Activated CD4-positive, CD25-positive, alpha-beta regulatory T cell treated with anti-CD3 and anti-CD28 coated beads, Interleukin-2, amount 50 U/mL, for 72 hours (primary cell): ENCODE measurements around the gene ZNF140.

Experiments used
- DNase-seq: peaks from one replicate; pipeline ENCODE4 v3.0.0; 2021

The ZNF140 gene

DNA sequence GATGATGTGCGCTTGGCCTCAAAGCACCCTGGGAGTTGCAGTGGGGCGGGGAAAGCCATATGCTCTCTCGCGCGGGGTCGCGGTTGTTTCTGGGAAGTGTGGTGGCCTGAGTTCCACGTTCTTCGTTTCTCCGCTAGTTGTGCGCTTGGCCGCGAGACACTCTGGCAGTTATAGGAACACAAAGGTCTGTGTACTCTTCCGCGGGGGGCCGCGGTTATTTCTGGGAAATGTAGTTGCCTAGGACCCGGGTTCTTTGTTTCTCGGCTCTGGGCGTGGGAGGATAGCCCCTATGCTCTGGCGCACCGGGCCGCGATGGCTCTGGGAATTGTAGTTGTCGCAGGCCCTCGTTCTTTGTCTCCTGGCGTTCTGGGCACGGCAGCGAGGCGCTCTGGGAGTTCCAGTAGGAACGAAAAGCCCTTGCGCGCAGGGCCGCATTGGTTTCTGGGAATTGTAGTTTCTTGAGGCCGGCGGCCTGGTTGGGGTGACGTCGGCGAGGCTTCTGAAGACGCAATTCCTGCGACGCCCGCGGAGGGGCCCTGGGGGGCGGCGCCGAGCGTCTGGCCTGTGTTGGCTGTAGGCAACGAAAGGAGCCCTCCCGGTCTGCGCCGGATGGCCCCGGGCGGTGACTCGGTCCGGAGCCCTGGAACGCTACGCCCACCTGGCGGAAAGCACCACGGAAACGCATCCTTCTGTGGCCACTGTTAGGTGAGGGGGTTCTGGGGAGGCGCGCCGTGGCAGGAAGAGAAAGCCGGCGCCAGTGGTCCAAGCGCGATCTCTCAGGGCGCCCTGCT lies at the start of gene ZNF140:
Gene ZNF140 (plus strand): TSS at position 556 of the 791 bp plus-strand sequence. CDS start 398 bp downstream, outside the sequence.
- peak; percentile 88 for DNase-seq

DNA sequence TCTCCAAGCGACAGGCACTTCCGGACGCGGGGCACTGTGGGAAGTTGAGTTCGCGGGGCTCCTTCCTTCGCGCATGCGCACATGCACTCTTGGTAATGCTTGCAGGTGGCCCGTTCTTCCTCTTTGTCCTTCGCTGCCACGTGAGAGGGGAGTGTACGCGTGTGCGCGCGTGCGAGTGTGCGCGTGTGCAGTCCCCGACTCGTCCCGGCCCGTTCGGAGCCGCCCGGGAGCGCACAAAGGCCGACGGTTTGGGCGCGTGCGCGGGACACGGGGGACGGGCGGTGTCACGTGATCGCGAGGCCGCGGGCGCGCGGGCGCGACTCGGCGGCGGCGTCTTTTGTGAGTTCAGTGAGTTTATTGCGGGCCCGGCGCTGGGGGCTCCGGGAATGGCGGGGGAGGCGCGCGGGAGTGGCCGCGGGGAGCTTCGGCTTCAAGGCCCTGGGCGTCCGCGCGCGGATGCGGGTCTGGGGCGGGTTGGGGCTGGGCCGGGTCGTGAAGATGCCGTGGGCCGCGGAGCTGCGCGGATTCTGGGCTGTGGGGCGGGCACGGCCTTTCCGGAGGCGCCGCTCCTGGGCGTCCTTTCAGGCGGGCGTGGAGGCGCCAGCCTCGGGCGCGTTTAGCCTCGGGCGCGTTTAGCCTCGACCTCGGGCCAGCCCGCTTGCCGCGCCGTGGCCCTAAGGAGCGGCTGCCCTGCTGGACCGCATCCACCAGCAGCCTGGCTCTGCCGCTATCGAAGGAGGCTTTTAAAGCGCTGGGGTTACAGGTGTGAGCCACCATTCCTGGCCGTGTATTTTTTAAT lies 43.3 kb upstream of the ZNF140 start, which contains the start of gene ZNF84:
Gene ZNF84 (plus strand): TSS at position 303 of the 799 bp plus-strand sequence. CDS start 3,959 bp downstream, outside the sequence.
- peak; percentile 94 for DNase-seq

DNA sequence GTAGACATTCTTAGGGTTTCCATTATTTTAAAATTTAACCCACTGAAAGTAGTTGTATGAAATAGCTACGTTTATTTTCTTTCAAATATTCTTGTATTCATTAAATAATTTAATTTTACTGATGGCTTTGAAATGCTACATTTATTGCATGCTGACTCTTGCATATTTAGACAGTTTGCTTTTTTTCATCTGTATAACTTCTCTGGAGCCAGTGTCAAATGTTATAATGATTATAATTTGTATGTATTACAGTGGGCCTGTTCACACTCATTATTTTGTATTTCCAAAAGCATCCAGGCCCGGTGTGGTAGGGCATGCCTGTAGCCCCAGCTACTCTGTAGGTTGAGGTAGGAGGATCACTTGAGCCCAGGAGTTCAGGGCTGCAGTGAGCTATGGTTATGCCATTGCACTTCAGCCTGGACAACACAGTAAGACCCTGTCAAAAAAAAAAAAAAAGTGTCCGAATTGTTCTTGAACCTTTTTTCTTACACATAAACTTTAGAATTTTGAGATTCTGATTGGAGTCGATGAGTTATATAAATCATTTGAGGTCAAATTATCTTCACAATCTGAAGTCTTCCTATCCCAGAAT lies 42.5 kb upstream of the ZNF140 start:
- no peak for DNase-seq

DNA sequence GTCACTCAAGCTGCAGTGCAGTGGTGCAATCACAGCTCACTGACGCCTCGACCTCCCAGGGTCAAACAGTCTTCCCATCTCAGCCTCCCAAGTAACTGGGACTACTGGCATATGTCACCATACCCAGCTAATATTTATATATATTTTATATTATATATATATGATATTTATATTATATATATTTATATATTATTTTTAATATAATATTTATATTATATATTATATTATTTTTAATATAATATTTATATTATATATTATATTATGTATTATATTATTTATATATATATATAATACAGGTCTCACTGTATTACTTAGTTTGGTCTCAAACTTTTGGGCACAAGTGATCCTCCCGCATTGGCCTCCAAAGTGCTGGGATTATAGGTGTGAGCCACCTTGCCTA lies 34.0 kb upstream of the ZNF140 start:
- no peak for DNase-seq

DNA sequence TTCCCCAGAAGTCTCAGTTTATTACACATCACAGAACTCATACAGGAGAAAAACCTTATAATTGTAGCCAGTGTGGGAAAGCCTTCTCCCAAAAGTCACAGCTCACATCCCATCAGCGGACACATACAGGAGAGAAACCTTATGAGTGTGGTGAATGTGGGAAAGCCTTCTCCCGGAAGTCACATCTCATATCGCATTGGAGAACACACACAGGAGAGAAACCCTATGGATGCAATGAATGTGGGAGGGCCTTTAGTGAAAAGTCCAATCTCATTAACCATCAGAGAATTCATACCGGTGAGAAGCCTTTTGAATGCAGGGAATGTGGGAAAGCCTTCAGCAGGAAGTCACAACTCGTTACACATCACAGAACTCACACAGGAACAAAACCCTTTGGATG lies 23.3 kb upstream of the ZNF140 start:
- no peak for DNase-seq

DNA sequence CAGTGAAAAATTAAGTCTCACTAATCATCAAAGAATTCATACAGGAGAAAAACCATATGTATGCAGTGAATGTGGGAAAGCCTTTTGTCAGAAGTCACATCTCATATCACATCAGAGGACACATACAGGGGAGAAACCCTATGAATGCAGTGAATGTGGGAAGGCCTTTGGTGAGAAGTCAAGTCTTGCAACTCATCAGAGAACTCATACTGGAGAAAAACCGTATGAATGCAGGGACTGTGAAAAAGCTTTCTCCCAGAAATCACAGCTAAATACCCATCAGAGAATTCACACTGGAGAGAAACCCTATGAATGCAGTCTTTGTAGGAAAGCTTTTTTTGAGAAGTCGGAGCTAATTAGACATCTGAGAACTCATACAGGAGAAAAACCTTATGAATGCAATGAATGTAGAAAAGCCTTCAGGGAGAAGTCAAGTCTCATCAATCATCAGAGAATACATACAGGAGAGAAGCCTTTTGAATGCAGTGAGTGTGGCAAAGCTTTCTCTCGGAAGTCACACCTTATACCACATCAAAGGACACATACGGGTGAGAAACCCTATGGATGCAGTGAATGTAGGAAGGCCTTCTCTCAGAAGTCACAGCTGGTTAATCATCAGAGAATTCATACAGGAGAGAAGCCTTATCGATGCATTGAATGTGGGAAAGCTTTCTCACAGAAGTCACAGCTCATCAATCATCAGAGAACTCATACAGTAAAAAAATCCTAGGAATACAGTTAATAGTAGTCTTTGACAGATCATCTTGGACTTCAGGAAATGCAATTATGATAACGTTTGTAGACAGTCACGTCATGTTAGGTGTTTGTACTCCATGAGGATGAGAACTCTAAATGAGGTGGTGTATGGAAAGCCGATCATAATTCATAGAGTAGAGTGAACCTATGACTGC lies 22.3 kb upstream of the ZNF140 start:
- no peak for DNase-seq

DNA sequence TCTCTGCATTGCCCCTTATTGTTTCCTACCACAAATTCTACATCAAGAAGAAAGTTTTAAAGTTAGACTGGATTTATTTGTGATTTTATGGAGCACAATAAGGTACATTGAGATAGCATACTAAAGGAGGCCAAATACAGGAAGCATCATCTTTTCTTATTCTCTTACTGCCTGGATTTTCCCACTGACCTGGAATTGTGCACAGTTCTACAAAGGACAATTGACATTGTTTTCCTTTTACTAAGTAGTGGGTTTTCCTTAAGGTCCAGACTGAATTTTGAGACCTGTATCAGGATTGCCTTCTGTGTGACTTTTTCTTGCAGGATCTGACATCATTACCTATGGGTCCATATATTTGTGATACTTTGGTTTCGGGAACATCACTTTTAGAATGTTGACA lies 18.8 kb upstream of the ZNF140 start:
- no peak for DNase-seq

DNA sequence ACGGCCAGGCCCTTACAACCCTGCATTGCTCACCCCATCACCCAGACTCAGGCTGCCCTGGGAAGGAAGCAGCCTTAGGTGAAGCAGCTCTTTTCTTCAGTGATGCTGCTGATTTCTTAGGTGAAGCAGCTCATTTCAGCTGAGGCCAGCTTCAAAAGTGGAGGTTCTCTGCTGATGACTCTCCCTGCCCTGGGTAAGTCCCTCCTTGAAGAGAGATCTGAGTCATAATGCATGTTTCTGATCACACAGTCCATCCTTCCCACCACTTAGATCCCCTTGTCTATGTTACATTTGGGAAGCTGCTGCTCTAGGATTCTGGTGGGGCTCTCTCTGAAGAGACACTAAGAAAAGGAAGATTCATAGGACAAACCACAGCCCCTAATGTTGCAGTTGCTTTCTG lies 17.2 kb upstream of the ZNF140 start:
- no peak for DNase-seq

DNA sequence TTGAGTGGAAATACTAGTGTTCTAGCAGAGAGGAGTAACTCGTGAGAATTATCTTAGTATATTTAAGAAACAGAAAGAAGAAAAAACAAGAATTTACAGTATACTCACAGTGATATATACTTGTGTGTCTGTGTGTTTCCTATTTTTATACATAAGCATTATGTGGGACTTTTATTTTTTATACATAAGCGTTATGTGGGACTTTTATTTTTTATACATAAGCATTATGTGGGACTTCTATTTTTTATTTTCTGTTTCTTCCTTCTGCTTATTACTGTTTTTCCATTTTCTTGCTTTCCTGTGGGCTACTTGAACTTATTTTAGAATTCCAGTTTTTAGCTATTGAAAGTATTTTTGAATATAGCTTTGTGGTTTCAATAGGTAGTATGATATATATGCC lies 6.9 kb upstream of the ZNF140 start:
- no peak for DNase-seq

DNA sequence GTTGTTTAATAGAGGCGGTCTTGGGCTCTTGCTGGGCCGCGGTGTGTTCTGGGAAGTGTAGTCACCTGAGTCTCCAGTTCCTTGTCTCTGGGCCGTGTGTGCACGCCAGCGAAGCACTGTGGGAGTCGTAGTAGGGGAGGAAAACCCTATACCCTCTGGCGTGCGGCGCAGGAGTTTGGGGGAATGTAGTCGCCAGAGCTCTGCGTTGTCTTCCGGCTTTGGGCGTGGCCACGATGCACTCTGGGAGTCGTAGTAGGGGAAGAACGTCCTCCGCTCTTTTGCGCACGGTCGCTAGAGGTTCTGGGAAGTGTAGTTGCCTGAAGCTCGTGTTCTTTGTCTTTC lies 726 bp upstream of the ZNF140 start:
- DNase-seq, result peak; percentile 88

DNA sequence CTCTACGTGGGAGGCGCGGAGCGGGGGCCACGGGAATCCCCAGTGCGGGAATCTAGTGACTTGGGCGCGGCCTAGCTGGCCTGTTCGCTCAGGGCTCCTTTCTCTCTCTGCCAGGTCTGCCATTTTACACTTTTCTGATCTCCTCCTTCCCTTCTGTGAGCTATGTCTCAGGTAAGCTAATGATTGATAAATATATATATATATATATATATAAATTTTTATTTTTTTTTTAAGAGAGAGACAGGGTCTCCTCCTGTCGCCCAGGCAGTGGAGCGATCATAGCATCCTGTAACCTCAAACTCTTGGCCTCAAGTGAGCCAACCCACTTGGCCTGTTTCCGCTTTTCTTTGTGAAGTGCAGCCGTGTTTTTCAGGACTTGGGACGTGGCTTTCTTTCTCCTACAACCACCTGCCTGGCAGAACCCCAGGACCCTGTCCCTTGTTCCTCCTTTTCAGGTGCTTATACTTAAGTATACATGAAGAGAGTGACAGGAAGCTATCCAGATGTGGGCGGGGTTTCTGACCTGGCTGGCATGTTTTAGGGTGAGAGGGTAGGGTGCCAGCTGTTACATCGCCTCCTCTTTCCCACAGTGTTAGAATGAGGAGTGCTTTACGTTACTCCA lies 547 bp downstream of the ZNF140 start:
- DNase-seq, result no peak

DNA sequence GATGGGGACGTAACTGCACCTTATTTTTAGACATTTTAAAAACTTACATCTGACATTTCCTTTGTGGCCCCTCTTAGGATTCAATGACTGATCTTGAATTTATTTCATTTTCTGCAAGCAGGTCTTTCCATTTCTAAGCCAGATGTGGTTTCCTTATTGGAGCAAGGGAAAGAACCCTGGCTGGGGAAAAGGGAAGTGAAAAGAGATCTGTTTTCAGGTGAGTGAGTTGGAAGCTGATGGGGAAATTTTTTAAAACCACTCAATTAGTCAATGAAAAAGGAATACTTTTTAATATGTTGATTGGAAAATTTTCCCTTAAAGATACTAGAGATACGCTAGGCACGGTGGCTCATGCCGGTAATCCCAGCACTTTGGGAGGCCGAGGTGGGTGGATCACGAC lies 2.6 kb downstream of the ZNF140 start:
- DNase-seq, result no peak

DNA sequence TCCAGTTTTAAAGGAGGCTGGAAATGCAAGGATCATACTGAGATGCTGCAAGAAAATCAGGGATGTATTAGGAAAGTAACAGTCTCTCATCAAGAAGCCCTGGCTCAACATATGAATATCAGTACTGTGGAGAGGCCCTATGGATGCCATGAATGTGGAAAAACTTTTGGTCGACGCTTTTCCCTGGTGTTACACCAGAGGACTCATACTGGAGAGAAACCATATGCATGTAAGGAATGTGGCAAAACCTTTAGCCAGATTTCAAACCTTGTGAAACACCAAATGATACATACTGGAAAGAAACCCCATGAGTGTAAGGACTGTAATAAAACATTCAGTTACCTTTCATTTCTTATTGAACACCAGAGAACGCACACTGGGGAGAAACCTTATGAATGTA lies 24.9 kb downstream of the ZNF140 start:
- no peak for DNase-seq

DNA sequence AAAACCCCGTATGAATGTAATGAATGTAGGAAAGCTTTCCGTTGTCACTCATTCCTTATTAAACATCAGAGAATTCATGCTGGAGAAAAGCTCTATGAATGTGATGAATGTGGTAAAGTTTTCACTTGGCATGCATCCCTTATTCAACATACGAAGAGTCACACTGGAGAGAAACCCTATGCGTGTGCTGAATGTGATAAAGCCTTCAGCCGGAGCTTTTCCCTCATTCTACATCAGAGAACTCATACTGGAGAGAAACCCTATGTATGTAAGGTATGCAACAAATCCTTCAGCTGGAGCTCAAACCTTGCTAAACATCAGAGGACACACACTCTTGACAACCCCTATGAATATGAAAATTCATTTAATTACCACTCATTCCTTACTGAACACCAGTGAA lies 25.5 kb downstream of the ZNF140 start:
- no peak for DNase-seq

DNA sequence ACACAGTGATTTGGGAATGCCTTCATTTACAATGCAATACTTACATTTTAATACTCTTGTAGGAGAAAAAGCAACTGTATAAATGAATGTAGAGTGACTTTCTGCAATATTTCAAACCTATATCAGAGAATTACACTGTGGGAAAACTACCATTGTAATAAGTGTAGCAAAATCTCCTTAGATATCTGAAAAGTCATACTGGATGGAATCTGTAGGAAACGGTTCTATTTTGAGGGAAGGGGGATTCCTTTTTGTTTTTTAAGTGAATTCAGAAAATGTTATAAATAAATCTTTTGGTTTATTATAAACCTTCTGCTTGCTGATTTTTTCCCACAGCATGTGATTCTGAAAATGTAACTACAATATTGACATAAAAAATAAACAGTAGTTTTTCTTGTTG lies 26.4 kb downstream of the ZNF140 start:
- no peak for DNase-seq

DNA sequence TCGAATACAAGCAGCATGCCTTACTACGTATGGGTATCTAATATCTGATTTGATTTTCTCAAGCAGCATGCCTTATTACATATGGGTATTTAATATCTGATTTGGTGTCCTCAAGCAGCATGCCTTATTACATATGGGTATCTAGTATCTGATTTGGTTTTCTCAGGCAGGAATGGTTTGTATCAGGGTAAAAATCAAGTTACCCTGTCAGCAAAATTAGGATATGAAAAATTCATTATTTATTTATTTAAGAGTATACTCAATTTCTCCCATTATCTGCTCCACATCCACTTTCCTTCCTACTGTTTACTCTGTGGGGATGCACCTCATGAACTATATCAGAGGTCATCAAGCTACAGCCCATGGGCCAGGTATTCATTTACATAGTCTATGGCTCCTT lies 27.4 kb downstream of the ZNF140 start:
- DNase-seq, result no peak

DNA sequence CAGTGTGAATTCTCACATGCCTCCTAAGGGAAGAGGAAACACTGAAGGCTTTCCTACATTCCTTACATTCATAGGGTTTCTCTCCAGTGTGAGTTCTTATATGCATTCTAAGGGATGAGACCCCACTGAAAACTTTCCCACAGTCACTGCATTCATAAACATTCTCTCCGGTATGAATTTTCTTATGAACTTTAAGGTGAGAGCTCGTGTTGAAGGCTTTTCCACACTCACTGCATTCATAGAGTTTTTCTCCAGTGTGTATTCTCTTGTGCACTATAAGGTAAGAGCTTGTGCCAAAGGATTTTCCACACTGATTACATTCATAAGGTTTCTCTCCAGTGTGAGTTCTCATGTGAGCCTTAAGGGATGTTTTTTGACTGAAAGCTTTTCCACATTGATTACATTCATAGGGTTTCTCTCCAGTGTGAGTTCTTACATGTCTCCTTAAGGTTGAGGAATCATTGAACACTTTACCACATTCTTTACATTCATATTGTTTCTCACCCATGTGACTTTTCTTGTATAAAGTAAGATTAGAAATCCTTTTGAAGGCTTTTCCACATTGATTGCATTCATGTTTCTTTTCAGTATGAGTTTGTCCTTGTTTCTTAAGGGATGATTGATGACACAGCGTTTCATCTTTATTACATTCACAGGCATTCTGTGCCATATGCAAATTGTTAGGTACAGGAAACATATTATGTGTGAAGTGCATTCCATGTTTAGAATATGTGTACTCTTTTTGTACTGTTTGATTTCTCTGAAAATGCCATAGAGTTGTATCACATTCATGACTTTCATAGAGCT lies 39.9 kb downstream of the ZNF140 start:
- no peak for DNase-seq

DNA sequence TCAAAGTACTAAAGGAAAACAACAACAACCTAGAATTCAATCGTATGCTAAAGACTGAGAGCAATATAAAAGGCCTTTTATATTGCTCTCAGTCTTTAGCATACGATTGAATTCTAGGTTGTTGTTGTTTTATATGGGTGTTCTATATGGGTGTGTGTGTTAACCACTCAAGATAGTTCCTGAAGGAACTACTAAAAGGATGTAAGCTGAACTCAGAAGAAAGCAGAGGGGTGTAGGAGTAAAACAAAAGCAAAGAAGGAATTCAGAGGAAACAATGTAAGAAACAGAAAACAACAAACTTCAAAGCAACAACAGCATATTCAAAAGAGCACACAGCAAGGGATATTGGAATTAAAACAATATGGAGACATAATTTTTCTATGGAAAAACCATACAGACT lies 44.0 kb downstream of the ZNF140 start:
- no peak for DNase-seq

DNA sequence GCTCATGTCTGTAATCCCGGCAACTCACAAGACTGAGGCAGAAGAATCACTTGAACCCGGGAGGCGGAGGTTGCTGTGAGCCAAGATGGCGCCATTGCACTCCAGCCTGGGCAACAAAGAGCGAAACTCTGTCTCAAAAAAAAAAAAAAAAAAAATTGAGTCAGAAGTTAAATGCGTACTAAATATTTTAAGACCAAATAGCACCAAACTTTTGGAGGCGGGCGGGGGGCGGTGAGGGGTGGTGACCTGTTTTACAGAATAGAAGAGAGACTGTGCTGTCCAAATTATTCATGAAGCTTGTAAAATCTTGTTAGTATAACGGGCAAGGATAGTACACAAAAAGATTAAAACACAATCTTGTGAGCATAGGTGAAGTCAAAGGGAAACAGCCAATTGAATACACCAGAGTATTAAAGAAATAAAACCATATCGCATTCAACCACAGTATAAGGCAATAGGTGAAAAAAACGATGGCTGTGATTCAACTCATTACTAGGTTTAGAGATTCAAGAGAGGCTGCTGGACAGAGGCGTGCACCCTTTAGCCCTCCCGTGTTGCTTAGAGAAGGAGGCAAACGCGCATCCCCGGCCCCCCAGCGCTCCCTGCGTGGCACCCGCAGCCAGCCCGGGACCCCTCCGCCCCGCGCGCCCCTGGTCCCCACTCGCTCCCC lies 48.8 kb downstream of the ZNF140 start:
- no peak for DNase-seq

DNA sequence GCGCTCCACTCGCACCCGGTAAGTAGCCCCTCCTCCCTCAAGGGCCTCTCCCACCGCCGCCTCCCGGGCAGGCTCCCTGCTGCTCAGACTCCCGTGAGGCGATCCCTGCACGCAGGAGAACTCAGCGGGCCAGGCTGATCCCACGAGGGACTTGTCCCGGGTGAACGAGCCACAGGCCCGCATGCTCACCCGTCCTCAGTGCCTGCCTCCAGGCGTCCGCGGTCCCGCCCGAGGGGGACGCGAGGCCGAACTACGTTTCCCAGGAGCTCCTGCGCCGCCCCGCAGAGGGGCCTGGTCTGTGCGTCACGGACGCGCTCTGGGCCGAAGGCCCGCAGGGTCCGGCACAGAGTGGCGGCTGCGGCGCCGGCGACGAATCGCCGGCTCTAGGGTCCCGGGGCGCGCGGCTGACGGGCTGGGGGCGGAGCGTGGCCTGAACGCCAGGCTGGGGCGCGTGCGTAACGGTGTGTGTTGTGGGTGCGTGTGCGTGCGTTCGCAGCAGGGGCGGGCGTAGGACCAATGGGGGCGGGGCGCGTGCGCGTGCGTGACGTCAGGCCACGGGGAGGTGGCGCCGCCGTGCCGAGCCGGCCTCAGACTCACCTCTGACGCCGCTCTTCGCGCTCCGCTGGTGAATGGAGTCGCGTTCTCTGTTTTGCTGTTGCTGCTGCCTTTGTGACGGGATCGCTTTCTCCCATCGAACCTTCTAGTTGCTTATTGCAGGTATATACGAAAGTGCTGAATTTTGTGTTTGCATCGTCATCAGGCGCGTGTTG lies 49.5 kb downstream of the ZNF140 start, which contains the start of the genes ZNF10 and ZNF891:
Gene ZNF10 (plus strand): TSS at position 590 of the 770 bp plus-strand sequence. CDS start 13,866 bp downstream, outside the sequence.
Gene ZNF891 (minus strand): TSS at position 237 of the 770 bp plus-strand sequence. CDS start 8,356 bp downstream, outside the sequence.
- DNase-seq, result peak; percentile 98
